ENCODE data around the gene TCF7L2.

Gene TCF7L2

GRCh38 chr10:112912410-112912928 is 37.6 kb upstream of the TCF7L2 start:
- TF ChIP-seq CTCF (IDR thresholded peaks at IDR 0.05; ENCODE audit: extremely low read depth, insufficient read depth, missing control alignments) = no peak
- in situ Hi-C loops (cut with MboI; ENCODE audit: low pct_unique_long_range_greater_than_20kb, low sequenced_read_pairs, unreplicated experiment) = no loop called here
- DNase-seq (ENCODE audit: low spot score) = no peak

- in situ Hi-C loops (cut with MboI; ENCODE audit: low pct_unique_long_range_greater_than_20kb, low sequenced_read_pairs, unreplicated experiment) = no loop called here
- TF ChIP-seq CTCF (IDR thresholded peaks at IDR 0.05; ENCODE audit: extremely low read depth, insufficient read depth, missing control alignments) = no peak
- no peak for DNase-seq (ENCODE audit: low spot score)
These were observed 36.8 kb upstream of the TCF7L2 start for GRCh38 chr10:112913255-112913654.

- no peak for DNase-seq (ENCODE audit: low spot score)
- TF ChIP-seq CTCF (IDR thresholded peaks at IDR 0.05; ENCODE audit: extremely low read depth, insufficient read depth, missing control alignments) = no peak
- in situ Hi-C loops (cut with MboI; ENCODE audit: low pct_unique_long_range_greater_than_20kb, low sequenced_read_pairs, unreplicated experiment) = no loop called here
These were observed 36.3 kb upstream of the TCF7L2 start for GRCh38 chr10:112913661-112914287.

- in situ Hi-C loops (cut with MboI; ENCODE audit: low pct_unique_long_range_greater_than_20kb, low sequenced_read_pairs, unreplicated experiment) = no loop called here
- no peak for DNase-seq (ENCODE audit: low spot score)
- TF ChIP-seq CTCF (IDR thresholded peaks at IDR 0.05; ENCODE audit: extremely low read depth, insufficient read depth, missing control alignments) = no peak
These were observed 35.6 kb upstream of the TCF7L2 start for GRCh38 chr10:112914288-112914952.

- TF ChIP-seq CTCF (IDR thresholded peaks at IDR 0.05; ENCODE audit: extremely low read depth, insufficient read depth, missing control alignments) = no peak
- no peak for DNase-seq (ENCODE audit: low spot score)
- in situ Hi-C loops (cut with MboI; ENCODE audit: low pct_unique_long_range_greater_than_20kb, low sequenced_read_pairs, unreplicated experiment) = no loop called here
These were observed 34.2 kb upstream of the TCF7L2 start for GRCh38 chr10:112915590-112916572.

- TF ChIP-seq CTCF (IDR thresholded peaks at IDR 0.05; ENCODE audit: extremely low read depth, insufficient read depth, missing control alignments) = no peak
- DNase-seq (ENCODE audit: low spot score) = no peak
- in situ Hi-C loops (cut with MboI; ENCODE audit: low pct_unique_long_range_greater_than_20kb, low sequenced_read_pairs, unreplicated experiment) = no loop called here
These were observed 32.4 kb upstream of the TCF7L2 start for GRCh38 chr10:112917681-112918080.

Measured in GM13977 (cell line).